Motor neuron (in vitro differentiated cells): ENCODE measurements around the gene TFF3. TPM values are rescaled to one million over a fixed set of nuclear protein-coding genes. Genes with fewer than 3 reads are reported as not detected.

Experiments
- ATAC-seq, 8 experiments: fragments of 200-7000 bp; cut with Tn5 transposase; replicated peaks in 6 of 8; 2 replicates each; pipeline ENCODE4 v1.8.0; 2021; ENCODE audit warnings: mild to moderate bottlenecking in 8 of 8, moderate library complexity in 8 of 8
- H3K27ac ChIP-seq, 2 donors: fragments of 250-450 bp; sonication (Bioruptor Pico); 2 replicates each; pipeline ENCODE4 v1.9.0; 2021; ENCODE audit warnings: antibody characterized with exemption in 2 of 2, mild to moderate bottlenecking in 2 of 2, moderate library complexity in 1 of 2
- H3K4me1 ChIP-seq, 2 donors: fragments of 250-450 bp; sonication (Bioruptor Pico); replicated peaks in 1 of 2; 2 replicates each; pipeline ENCODE4 v1.6.1; 2021; ENCODE audit warnings: antibody characterized with exemption in 2 of 2, mild to moderate bottlenecking in 2 of 2, moderate library complexity in 1 of 2
- H3K4me3 ChIP-seq, 5 donors: fragments of 250-450 bp; sonication (Bioruptor Pico); 2 replicates each; pipeline ENCODE4 v1.9.0; 2021; ENCODE audit warnings: antibody characterized with exemption in 5 of 5, mild to moderate bottlenecking in 5 of 5, moderate library complexity in 4 of 5
- WGBS, 10 experiments: fragments of 450-650 bp; shearing (Covaris generic); methylation state at CpG; one replicate each; pipeline ENCODE4 v1.0.0; 2022; 5-methylcytosine and 5-hydroxymethylcytosine counted together
- in situ Hi-C, 9 experiments: fragments of 400-800 bp; cut with MboI; loops; one replicate each; pipeline ENCODE4 v1.15.0; 2021; ENCODE audit warnings: low sequenced_read_pairs in 9 of 9, low pct_unique_long_range_greater_than_20kb in 2 of 9; ENCODE audit not compliant: unreplicated experiment in 9 of 9
- total RNA-seq, 8 experiments: library from RNA; unstranded; fragments of 300-600 nt; gene quantifications; 2 replicates each; pipeline versions ENCODE4 v1.2.3 to v1.2.4, GENCODE V29; 2022

TFF3 gene
- total RNA-seq, 8 experiments from 2014 or later = 0.11 to 143 (median 0.63) TPM; not detected in 2

- ATAC-seq = peak in 1 of 8 experiments; percentile 7
- peaks cover 39% of the 10 kb centered on the region in 2 donors for H3K4me1 ChIP-seq
- H3K27ac ChIP-seq = peak overlapping the region; percentile 63 to 72
- 55 to 93% (median 83%) methylated on average over 1 to 6 of the region's 7 CpGs; no CpG with 5 or more reads in 4 of the 10 experiments for WGBS, 10 experiments
- in situ Hi-C loops = no loop called here
- no peak overlapping the region for H3K4me3 ChIP-seq
These were observed 53.4 kb downstream of the TFF3 start for GRCh38 chr21:42261829-42262200.

Other genes starting within 250 kb of the TFF3 start
- under 1 TPM in 7 of 8 experiments, not detected in 1; 0.09 to 0.95 (median 0.31) TPM for gene UMODL1, start 244.1 kb downstream of the TFF3 start, total RNA-seq
- 10 to 100 TPM in 1 of 8 experiments, 1 to 10 TPM in 4, under 1 TPM in 3; 0.36 to 26.7 (median 2.8) TPM for gene ABCG1, start 96.3 kb downstream of the TFF3 start, total RNA-seq
- gene TFF2, start 35.6 kb upstream of the TFF3 start, total RNA-seq = not detected
- gene TFF1, start 51.1 kb upstream of the TFF3 start, total RNA-seq = 1 to 10 TPM in 1 of 8 experiments, not detected in 7; 1.5 TPM
- gene TMPRSS3, start 80.6 kb upstream of the TFF3 start, total RNA-seq = under 1 TPM in 7 of 8 experiments, not detected in 1; 0.07 to 0.33 (median 0.14) TPM
- under 1 TPM in 3 of 8 experiments, not detected in 5; 0.25 to 0.66 (median 0.28) TPM for gene UBASH3A, start 88.5 kb upstream of the TFF3 start, total RNA-seq
- 10 to 100 TPM in 1 of 8 experiments, 1 to 10 TPM in 4, under 1 TPM in 1, not detected in 2; 0.28 to 39.3 (median 1.5) TPM for gene RSPH1, start 180.8 kb upstream of the TFF3 start, total RNA-seq
- 10 to 100 TPM in 5 of 8 experiments, 1 to 10 TPM in 2, under 1 TPM in 1; 0.71 to 49.0 (median 14.1) TPM for gene SLC37A1, start 198.4 kb upstream of the TFF3 start, total RNA-seq